Sigmoid colon (tissue), 3 donors: ENCODE data around the gene PITX3.

Source experiments
- POLR2A ChIP-seq, 2 donors: fragments of 450-650 bp; IDR thresholded peaks; one replicate each; pipeline ENCODE4 v1.6.1; 2016; ENCODE audit warnings: antibody characterized with exemption in 2 of 2, mild to moderate bottlenecking in 2 of 2, moderate library complexity in 2 of 2
- TF ChIP-seq, protein P1 (sequence below), 4 experiments: fragments of 450-650 bp in 3 of 4; fragments of 200-600 bp in 1 of 4; IDR thresholded peaks; one replicate each; pipeline ENCODE4 v1.5.1; 2016 to 2019; ENCODE audit warnings: antibody characterized with exemption in 4 of 4, mild to moderate bottlenecking in 3 of 4, moderate library complexity in 2 of 4

DNA sequence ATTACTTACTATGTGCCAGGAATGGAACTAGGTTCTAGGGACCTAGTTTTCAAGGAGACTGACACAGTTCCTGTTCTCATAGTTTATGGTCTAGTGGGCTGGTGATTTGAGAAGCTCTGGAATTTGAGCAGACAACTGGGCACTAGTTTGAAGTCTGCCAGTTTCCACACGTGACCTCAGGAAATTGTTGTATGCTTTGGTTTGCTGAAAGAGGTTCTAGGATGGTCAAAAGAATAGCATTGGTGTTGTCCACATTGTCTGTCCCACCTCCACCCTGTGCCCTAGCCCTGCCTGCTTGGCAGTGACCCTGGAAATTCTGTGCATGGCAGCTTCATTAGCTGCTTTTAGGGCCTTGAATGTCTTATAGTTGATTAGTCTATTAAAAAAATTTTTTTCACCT, 32.8 kb upstream of the PITX3 start:
- no peak for TF ChIP-seq POLR2A (IDR thresholded peaks at IDR 0.05)
- TF ChIP-seq, protein P1, sequence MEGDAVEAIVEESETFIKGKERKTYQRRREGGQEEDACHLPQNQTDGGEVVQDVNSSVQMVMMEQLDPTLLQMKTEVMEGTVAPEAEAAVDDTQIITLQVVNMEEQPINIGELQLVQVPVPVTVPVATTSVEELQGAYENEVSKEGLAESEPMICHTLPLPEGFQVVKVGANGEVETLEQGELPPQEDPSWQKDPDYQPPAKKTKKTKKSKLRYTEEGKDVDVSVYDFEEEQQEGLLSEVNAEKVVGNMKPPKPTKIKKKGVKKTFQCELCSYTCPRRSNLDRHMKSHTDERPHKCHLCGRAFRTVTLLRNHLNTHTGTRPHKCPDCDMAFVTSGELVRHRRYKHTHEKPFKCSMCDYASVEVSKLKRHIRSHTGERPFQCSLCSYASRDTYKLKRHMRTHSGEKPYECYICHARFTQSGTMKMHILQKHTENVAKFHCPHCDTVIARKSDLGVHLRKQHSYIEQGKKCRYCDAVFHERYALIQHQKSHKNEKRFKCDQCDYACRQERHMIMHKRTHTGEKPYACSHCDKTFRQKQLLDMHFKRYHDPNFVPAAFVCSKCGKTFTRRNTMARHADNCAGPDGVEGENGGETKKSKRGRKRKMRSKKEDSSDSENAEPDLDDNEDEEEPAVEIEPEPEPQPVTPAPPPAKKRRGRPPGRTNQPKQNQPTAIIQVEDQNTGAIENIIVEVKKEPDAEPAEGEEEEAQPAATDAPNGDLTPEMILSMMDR (IDR thresholded peaks at IDR 0.05) = no peak
